ENCODE data around the gene AGAP2. TPM values are rescaled to one million over a fixed set of nuclear protein-coding genes. Genes with fewer than 3 reads are reported as not detected.
A peak's percentile ranks its signal among the peaks of the same experiment; 100 is the strongest.

Gene AGAP2
- 4.1 TPM for polyA plus RNA-seq

DNA sequence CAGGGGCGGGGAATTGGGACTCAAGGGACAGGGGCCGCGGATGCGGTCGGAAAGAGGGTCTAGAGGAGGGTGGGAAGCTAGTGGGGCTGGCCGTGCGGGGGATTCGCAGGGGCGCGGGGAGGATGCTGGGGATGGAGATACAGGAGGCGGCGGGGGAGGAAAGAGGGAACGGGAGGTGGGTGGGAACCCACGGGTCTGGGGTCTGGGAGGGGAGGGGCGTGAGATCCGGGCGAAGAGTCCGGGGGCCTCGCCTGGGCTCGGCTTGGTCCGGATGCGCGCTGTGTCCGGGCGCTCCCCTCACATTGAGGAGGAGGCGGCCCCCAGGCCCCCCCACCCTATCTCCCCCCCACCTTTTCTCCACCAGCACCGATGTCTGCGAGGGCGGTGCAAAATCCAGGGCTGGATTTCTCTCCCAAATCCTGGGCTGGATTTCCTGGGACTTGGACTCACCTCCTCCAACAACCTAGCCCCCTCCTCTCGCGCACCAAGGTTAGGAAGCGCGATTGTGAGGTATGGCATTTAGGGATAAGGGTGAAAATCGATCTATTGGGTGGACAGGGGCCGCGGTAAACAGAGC lies at the start of gene AGAP2:
Gene AGAP2 (minus strand): TSS at position 82 of the 577 bp plus-strand sequence. CDS start 496 bp downstream, outside the sequence.
- Mint-ChIP-seq H3K9me3 (no peaks in the 10 kb centered on the region), H3K4me3 (peak within 1 kb of the TSS in 3 of 4 donors; percentile 12 to 78 (median 36)), H3K4me1 (peaks cover 10 to 26% (median 22%) of the 10 kb centered on the region in 3 donors), H3K27me3 (peaks cover 2% of the 10 kb centered on the region), H3K36me3 (peaks cover 8% of the 10 kb centered on the region), H3K27ac (peak within 1 kb of the TSS in 1 of 3 donors; percentile 20)

DNA sequence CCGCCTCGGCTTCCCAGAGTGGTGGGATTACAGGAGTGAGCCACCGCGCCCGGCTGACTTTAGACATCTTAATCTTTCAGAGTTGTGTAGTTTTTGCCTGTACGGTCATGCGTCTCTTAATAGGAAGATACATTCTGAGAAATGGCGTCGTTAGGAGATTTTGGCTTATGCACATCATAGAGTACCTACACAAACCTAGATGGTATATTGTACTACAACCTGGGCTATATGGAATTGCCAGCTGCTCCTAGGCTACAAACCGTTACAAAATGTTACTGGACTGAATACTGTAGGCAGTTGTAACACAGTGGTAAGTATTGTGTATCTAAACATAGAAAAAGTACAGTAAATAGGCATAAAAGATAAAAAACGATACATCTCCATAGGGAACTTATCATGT lies 45.3 kb upstream of the AGAP2 start:
- no peaks in the 10 kb centered on the region for H3K27me3 Mint-ChIP-seq
- H3K4me3 Mint-ChIP-seq: peak overlapping the region; percentile 58 to 96 (median 73)
- H3K36me3 Mint-ChIP-seq: peaks cover 3% of the 10 kb centered on the region
- H3K27ac Mint-ChIP-seq: peak overlapping the region in 1 of 3 donors; percentile 75
- H3K4me1 Mint-ChIP-seq: peaks cover 11 to 20% (median 11%) of the 10 kb centered on the region in 3 donors
- H3K9me3 Mint-ChIP-seq: no peaks in the 10 kb centered on the region

DNA sequence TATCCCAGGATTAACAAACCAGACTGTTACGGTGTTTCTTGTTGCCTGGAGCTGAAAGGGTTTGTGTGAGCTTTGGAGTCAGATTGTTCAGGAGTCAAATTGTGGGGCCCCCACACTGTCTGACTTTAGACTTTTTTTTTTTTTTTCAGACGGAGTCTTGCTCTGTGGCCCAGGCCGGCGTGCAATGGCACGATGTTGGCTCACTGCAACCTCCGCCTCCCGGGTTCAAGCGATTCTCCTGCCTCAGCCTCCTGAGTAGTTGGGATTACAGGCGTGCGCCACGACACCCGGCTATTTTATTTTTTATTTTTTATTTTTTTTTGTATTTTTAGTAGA lies 44.9 kb upstream of the AGAP2 start:
- peaks cover 3% of the 10 kb centered on the region for H3K36me3 Mint-ChIP-seq
- peak overlapping the region; percentile 96 to 100 (median 100) for H3K4me3 Mint-ChIP-seq
- peaks cover 11 to 20% (median 11%) of the 10 kb centered on the region in 3 donors for H3K4me1 Mint-ChIP-seq
- peak overlapping the region in 2 of 3 donors; percentile 93 to 99 for H3K27ac Mint-ChIP-seq
- no peaks in the 10 kb centered on the region for H3K9me3 Mint-ChIP-seq
- H3K27me3 Mint-ChIP-seq: no peaks in the 10 kb centered on the region

DNA sequence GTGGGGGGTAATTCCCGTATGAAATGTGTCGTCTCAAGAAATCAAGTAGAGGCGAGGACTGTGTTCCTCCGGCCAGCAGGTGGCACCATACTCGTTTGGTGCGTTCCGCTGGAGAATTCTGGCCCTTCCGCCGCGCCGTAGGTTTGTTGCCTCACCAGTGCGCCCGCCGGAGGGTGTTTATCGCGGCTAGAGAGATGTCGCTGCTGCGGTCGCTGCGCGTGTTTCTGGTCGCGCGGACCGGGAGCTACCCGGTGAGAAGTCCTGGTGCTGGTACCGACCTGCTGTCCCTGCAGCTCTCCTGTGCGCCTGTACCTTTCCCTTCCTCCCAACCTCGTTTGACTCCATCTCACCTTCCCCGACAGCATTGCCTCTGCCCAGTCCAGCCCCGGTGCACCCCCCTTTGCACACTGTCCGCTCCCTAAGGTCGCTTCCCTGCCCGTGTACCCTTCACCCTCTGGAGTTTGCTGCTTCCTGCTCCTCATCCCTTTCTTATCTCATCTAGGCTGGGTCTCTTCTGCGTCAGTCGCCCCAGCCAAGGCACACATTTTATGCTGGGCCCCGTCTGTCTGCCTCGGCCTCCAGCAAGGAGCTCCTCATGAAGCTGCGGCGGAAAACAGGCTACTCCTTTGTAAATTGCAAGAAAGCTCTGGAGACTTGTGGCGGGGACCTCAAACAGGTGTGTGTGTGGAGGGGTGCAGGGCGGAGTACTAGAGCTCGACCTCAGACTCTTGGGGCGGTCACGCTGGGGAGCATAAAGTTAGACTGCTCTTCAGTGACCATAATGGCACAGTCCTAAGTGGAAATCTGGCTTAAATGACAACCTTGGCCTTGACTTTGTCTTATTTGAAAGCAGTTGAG lies 44.3 kb upstream of the AGAP2 start, which contains the start of gene TSFM:
Gene TSFM (plus strand): TSS at position 180 of the 858 bp plus-strand sequence. CDS start 15 bp downstream, at position 195.
- Mint-ChIP-seq H3K36me3 (peaks cover 3% of the 10 kb centered on the region), H3K27ac (peak within 1 kb of the TSS; percentile 93 to 99 (median 96)), H3K9me3 (no peaks in the 10 kb centered on the region), H3K27me3 (no peaks in the 10 kb centered on the region), H3K4me3 (peak within 1 kb of the TSS; percentile 96 to 100 (median 100)), H3K4me1 (peaks cover 11 to 20% (median 11%) of the 10 kb centered on the region in 3 donors)

DNA sequence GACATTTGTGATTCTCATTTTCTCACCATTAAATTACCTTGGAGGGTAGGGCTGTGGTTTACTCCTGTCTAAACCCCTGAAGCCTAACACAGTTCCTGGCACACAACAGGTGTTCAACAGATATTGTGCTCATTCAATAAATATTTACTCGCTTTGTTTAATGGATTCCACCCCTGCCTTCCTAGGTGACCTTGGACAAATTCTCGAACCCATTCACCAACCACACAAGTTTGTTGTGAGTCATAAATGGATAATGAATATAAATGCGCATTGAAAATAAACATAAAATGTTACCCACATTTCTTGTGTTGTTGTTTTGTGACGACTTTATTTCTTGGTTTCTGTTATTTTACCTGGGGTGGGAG lies 43.7 kb upstream of the AGAP2 start:
- Mint-ChIP-seq H3K27ac (peak overlapping the region; percentile 93 to 99 (median 96)), H3K9me3 (no peaks in the 10 kb centered on the region), H3K36me3 (peaks cover 3% of the 10 kb centered on the region), H3K4me1 (peaks cover 11 to 20% (median 11%) of the 10 kb centered on the region in 3 donors), H3K4me3 (peak overlapping the region; percentile 96 to 100 (median 100)), H3K27me3 (no peaks in the 10 kb centered on the region)

DNA sequence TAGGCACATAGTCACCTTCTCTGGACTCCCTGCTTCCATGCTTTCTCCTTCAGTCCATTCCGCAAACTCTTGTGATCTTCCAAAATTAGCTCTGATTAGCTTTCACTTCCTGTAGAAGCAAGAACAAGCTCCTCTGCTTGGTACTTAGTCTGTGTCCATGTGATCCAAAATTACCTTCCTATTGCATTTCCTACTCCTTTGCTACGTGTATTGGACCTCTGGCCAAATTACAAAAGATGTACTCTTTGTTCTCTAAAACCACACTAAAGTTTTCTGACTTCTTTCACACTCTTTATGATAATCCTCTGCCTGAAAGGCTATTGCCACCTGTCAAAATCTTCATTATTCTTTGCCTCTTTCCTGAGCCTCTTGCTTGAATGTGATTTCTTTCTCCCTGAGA lies 43.3 kb upstream of the AGAP2 start:
- H3K4me1 Mint-ChIP-seq: peaks cover 11 to 20% (median 11%) of the 10 kb centered on the region in 3 donors

DNA sequence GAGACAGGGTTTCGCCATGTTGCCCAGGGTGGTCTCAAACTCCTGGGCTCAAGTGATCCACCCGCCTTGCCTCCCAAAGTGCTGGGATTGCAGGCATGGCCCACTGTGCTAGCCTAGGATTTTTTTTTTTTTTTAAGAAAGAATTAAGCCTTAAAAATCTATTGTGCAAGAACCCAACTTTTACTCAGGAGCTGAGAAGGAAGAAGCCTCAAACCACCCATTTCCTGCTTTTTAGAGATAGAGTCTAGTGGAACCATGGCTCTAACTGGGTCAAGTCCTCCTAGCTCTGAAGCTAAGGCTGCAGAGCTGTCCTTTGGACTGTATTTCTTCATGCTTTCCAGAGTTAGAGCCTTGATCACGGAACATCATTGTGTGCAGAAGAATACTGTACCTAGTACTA lies 42.7 kb upstream of the AGAP2 start:
- Mint-ChIP-seq H3K9me3 (no peaks in the 10 kb centered on the region), H3K36me3 (peaks cover 2% of the 10 kb centered on the region), H3K4me1 (peaks cover 11 to 20% (median 11%) of the 10 kb centered on the region in 3 donors), H3K27me3 (no peaks in the 10 kb centered on the region), H3K4me3 (peak overlapping the region in 2 of 4 donors; percentile 18 to 96), H3K27ac (peak overlapping the region in 1 of 3 donors; percentile 93)

More for the DNA sequence above, 43.3 kb upstream of the AGAP2 start:
- no peaks in the 10 kb centered on the region for H3K9me3 Mint-ChIP-seq
- H3K27ac Mint-ChIP-seq: peak overlapping the region in 2 of 3 donors; percentile 93 to 99
- peaks cover 3% of the 10 kb centered on the region for H3K36me3 Mint-ChIP-seq
- H3K4me3 Mint-ChIP-seq: peak overlapping the region in 3 of 4 donors; percentile 10 to 96 (median 59)
- H3K27me3 Mint-ChIP-seq: no peaks in the 10 kb centered on the region

DNA sequence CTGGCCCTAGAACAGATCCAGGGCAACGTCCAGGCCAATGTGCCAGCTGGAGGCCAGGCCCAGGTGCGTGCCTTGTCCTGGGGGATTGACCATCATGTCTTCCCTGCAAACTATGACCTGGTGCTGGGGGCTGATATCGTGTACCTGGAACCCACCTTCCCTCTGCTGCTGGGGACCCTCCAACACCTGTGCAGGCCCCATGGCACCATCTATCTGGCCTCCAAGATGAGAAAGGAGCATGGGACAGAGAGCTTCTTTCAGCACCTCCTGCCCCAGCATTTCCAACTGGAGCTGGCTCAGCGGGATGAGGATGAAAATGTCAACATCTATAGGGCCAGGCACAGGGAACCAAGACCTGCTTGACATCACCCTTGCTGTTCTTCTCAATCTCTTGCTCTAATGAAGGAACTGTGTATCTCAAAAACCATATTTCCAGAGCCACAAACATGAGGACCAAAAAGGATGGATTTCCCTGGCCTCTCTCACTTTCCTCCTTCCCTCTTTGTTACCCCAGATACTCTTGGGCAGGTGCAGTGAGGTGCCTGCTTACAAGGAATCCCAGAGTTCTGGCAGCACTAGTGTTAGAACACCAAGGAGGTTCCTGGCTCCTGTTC lies 41.8 kb upstream of the AGAP2 start:
- peak overlapping the region in 2 of 3 donors; percentile 21 to 22 for H3K27ac Mint-ChIP-seq
- H3K4me1 Mint-ChIP-seq: peaks cover 11 to 20% (median 14%) of the 10 kb centered on the region in 3 donors
- H3K27me3 Mint-ChIP-seq: no peaks in the 10 kb centered on the region
- peaks cover 4% of the 10 kb centered on the region for H3K36me3 Mint-ChIP-seq
- no peaks in the 10 kb centered on the region for H3K9me3 Mint-ChIP-seq
- no peak overlapping the region for H3K4me3 Mint-ChIP-seq

DNA sequence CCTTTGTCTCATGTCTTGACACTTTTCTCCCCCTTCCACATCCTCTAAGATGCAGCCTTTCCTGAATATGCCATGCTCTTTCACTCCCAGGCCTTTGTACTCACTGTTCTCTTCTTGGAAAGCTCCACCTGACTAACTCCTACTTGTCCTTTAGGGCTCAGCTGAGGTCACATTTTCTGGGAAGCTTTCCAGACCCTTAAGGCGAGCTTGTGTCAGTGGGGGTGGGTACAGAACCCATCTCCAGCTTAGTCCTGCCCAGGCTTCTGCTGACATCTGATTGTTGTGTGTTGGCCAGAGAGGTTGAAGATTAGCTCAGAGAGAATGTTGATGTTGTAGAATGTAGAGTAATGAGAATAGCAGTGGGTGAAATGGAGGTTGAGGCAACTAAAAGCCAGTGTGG lies 41.2 kb upstream of the AGAP2 start:
- H3K27me3 Mint-ChIP-seq: no peaks in the 10 kb centered on the region
- H3K4me3 Mint-ChIP-seq: peak overlapping the region in 1 of 4 donors; percentile 9
- H3K4me1 Mint-ChIP-seq: peaks cover 11 to 20% (median 14%) of the 10 kb centered on the region in 3 donors
- H3K27ac Mint-ChIP-seq: peak overlapping the region; percentile 21 to 59 (median 28)
- H3K36me3 Mint-ChIP-seq: peaks cover 4% of the 10 kb centered on the region
- no peaks in the 10 kb centered on the region for H3K9me3 Mint-ChIP-seq

DNA sequence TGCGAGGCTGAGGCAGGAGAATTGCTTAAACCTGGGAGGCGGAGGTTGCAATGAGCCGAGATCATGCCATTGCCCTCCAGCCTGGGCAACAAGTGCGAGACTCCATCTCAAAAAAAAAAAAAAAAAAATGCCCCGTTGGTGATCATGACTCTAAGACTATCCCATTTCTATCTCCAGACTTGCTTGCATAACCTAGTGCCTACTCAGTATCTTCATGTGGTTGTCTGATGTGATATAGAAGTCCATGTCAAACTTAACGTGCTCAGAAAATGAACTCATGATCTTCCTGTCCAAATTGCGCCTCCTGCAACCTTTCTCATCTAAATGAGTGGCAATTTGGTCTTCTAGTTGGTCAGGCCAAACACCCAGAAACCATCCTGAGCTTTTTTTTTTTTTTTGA lies 39.4 kb upstream of the AGAP2 start:
- H3K27me3 Mint-ChIP-seq: no peaks in the 10 kb centered on the region
- no peak overlapping the region for H3K4me3 Mint-ChIP-seq
- no peak overlapping the region for H3K27ac Mint-ChIP-seq
- H3K9me3 Mint-ChIP-seq: no peaks in the 10 kb centered on the region
- peaks cover 6% of the 10 kb centered on the region for H3K36me3 Mint-ChIP-seq
- peaks cover 7 to 14% (median 7%) of the 10 kb centered on the region in 3 donors for H3K4me1 Mint-ChIP-seq

DNA sequence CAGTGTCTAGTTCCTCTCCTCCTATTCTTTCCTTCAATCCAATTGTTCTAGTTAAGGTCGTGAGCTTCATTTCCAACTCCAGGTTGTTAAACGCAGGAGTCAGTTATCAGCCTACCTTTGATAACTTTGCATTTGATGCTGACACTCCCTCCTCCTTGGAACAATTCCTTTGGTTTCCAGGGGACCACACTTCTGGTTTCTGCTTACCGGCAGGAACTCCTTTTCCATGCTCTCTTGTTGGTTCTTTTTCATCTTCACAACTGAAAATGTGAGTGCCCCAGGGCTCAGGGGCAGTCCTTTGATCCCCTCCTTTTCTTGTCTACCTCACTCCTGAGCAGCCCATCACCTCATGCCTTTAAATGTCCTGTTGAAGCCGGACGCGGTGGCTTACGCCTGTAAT lies 38.8 kb upstream of the AGAP2 start:
- H3K4me3 Mint-ChIP-seq: peak overlapping the region in 1 of 4 donors; percentile 74
- no peak overlapping the region for H3K27ac Mint-ChIP-seq
- H3K9me3 Mint-ChIP-seq: no peaks in the 10 kb centered on the region
- H3K36me3 Mint-ChIP-seq: peaks cover 6% of the 10 kb centered on the region
- peaks cover 2 to 11% (median 7%) of the 10 kb centered on the region in 3 donors for H3K4me1 Mint-ChIP-seq
- H3K27me3 Mint-ChIP-seq: no peaks in the 10 kb centered on the region

DNA sequence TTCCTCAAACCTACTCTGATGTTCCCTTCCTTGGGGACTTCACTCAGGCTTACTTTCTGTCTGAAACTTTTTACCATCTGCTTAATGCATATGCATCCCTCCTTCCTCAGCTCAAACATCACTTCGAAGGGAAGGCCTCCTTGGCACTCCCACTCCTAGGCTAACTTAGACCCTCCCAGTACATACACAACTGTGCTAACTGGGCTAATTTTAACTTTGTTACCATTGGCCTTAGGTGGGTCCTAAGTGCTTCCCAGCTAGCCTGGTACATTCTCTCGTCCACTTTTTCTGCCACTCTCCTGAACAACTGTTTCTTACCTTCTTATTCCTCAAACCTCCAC lies 37.7 kb upstream of the AGAP2 start:
- H3K27ac Mint-ChIP-seq: peak overlapping the region in 1 of 3 donors; percentile 54

DNA sequence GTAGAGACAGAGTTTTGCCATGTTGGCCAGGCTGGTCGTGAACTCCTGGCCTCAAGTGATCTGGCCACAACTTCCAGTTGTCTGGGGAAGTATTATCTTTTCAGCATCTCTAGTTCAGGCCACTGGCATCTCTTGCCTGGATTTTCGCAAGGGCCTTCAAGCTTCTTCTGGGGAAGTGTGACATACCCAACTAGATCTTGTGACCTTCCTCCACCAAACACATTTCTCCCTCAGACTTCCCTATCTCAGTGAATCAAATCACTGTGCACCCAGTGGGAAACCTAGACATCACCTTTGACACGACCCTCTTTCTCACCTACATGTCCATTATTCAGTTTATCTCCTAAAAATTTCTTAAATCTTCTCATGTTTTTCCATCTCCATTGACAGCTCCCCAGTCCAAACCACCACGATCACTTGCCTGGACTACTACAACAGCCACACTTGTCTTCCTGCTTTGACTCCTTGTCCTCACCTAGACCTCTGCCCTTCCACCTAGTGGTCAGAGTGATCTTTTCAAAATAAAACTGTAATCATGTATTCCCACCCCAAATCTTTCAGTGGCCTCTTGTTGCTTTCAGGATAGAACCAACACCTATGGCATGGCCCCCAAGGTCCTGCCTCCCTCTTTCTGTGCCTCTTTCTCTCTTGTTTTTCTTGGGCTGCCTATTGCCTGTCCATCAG lies 37.2 kb upstream of the AGAP2 start:
- H3K4me3 Mint-ChIP-seq: peak overlapping the region in 3 of 4 donors; percentile 23 to 67 (median 25)

More for the DNA sequence above, 37.7 kb upstream of the AGAP2 start:
- peak overlapping the region in 2 of 4 donors; percentile 29 to 67 for H3K4me3 Mint-ChIP-seq
- H3K27me3 Mint-ChIP-seq: peaks cover 3% of the 10 kb centered on the region
- H3K9me3 Mint-ChIP-seq: no peaks in the 10 kb centered on the region
- H3K36me3 Mint-ChIP-seq: peaks cover 6% of the 10 kb centered on the region
- H3K4me1 Mint-ChIP-seq: peaks cover 7 to 13% (median 9%) of the 10 kb centered on the region in 3 donors

DNA sequence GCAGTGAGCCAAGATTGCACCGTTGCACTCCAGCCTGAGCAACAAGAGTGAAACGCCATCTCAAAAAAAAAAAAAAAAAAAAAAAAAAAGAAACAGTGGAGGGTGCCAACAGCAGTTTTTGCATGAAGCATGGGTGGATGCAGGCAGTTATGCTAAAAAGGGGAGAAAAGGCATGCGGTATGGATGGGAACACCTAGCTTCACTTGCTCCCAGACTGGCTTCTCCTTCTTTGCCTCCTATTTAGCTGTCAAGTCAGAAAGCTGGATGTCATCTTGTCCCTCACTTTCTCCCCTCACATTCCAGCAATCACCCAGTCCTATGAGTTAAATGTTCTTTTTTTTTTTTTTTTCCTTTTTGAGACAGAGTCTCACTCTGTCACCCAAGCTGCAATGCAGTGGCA lies 36.5 kb upstream of the AGAP2 start:
- H3K36me3 Mint-ChIP-seq: peaks cover 6% of the 10 kb centered on the region
- H3K27me3 Mint-ChIP-seq: peaks cover 3% of the 10 kb centered on the region
- H3K27ac Mint-ChIP-seq: peak overlapping the region in 1 of 3 donors; percentile 31
- H3K9me3 Mint-ChIP-seq: no peaks in the 10 kb centered on the region
- peak overlapping the region in 1 of 4 donors; percentile 67 for H3K4me3 Mint-ChIP-seq
- peaks cover 7 to 15% (median 10%) of the 10 kb centered on the region in 3 donors for H3K4me1 Mint-ChIP-seq

More for the DNA sequence above, 37.2 kb upstream of the AGAP2 start:
- Mint-ChIP-seq H3K9me3 (no peaks in the 10 kb centered on the region), H3K27ac (peak overlapping the region in 2 of 3 donors; percentile 31 to 54), H3K4me1 (peaks cover 7 to 15% (median 10%) of the 10 kb centered on the region in 3 donors), H3K27me3 (peaks cover 3% of the 10 kb centered on the region), H3K36me3 (peaks cover 6% of the 10 kb centered on the region)

All from IgD-negative memory B cell (primary cell).